Mesodermal cell (in vitro differentiated cells): ENCODE results near the gene DLGAP1.

Experiments used
- H3K27ac ChIP-seq: 2 replicates; pipeline ENCODE4 v1.7.0; 2013; ENCODE audit warnings: mild to moderate bottlenecking, low read depth, low read length, moderate library complexity; ENCODE audit not compliant: severe bottlenecking
- H3K36me3 ChIP-seq: 2 replicates; pipeline ENCODE4 v1.7.1; 2013; ENCODE audit warnings: mild to moderate bottlenecking, low read length, moderate library complexity; ENCODE audit not compliant: control insufficient read depth, insufficient read depth
- H3K4me1 ChIP-seq: one replicate; pipeline ENCODE4 v1.7.1; 2013; ENCODE audit warnings: mild to moderate bottlenecking, low read length; ENCODE audit not compliant: insufficient read depth, control insufficient read depth, poor library complexity, severe bottlenecking
- H3K4me3 ChIP-seq: 2 replicates; pipeline ENCODE4 v1.7.0; 2013; ENCODE audit warnings: low read length, control low read depth, mild to moderate bottlenecking; ENCODE audit not compliant: insufficient read depth, poor library complexity, severe bottlenecking; ENCODE audit errors: extremely low read depth
- H3K9me3 ChIP-seq: 2 replicates; pipeline ENCODE4 v1.7.1; 2013; ENCODE audit warnings: mild to moderate bottlenecking, low read length, moderate library complexity; ENCODE audit not compliant: control insufficient read depth
- whole genome bisulfite sequencing, 2 experiments: methylation state at CpG; one replicate each; pipeline ENCODE4 v1.1.5; 2013; ENCODE audit warnings: missing lambda C conversion rate in 2 of 2; ENCODE audit not compliant: insufficient coverage in 2 of 2; 5-methylcytosine and 5-hydroxymethylcytosine counted together

DLGAP1 gene

GRCh38 chr18:3879114-3879835, 575.8 kb downstream of the DLGAP1 start:
- no peak overlapping the region for H3K27ac ChIP-seq
- H3K4me1 ChIP-seq, result no peaks in the 10 kb centered on the region
- H3K36me3 ChIP-seq, result no peaks in the 10 kb centered on the region
- 94 to 97% methylated on average over 49 to 59 of the region's 59 CpGs for WGBS, 2 experiments
- no peaks in the 10 kb centered on the region for H3K9me3 ChIP-seq
- H3K4me3 ChIP-seq, result no peak overlapping the region

- H3K4me1 ChIP-seq, result no peaks in the 10 kb centered on the region
- H3K27ac ChIP-seq, result no peak overlapping the region
- no peak overlapping the region for H3K4me3 ChIP-seq
- H3K9me3 ChIP-seq, result no peaks in the 10 kb centered on the region
- no peaks in the 10 kb centered on the region for H3K36me3 ChIP-seq
- WGBS, 2 experiments, result 87 to 95% methylated on average over 3 of the region's 7 CpGs
Observed at GRCh38 chr18:3878401-3878800, 576.7 kb downstream of the DLGAP1 start.

GRCh38 chr18:3877678-3878077, 577.4 kb downstream of the DLGAP1 start:
- Histone ChIP-seq H3K36me3 (no peaks in the 10 kb centered on the region), H3K4me1 (no peaks in the 10 kb centered on the region), H3K9me3 (no peaks in the 10 kb centered on the region), H3K4me3 (no peak overlapping the region), H3K27ac (no peak overlapping the region)
- 89 to 100% methylated on average over 1 of the region's 2 CpGs for WGBS, 2 experiments

GRCh38 chr18:3875961-3876360, 579.1 kb downstream of the DLGAP1 start:
- H3K4me1 ChIP-seq, result no peaks in the 10 kb centered on the region

GRCh38 chr18:3875376-3875775, 579.7 kb downstream of the DLGAP1 start:
- Histone ChIP-seq H3K9me3 (no peaks in the 10 kb centered on the region), H3K4me3 (no peak overlapping the region), H3K27ac (no peak overlapping the region), H3K36me3 (no peaks in the 10 kb centered on the region), H3K4me1 (no peaks in the 10 kb centered on the region)
- WGBS, 2 experiments, result 94 to 100% methylated on average over 2 of the region's 2 CpGs

More at GRCh38 chr18:3875961-3876360, 579.1 kb downstream of the DLGAP1 start:
- WGBS, 2 experiments, result 69% methylated on average over 2 of the region's 2 CpGs; no CpG with 5 or more reads in 1 of the 2 experiments
- H3K27ac ChIP-seq, result no peak overlapping the region
- no peak overlapping the region for H3K4me3 ChIP-seq
- no peaks in the 10 kb centered on the region for H3K9me3 ChIP-seq
- no peaks in the 10 kb centered on the region for H3K36me3 ChIP-seq

GRCh38 chr18:3874581-3874980, 580.5 kb downstream of the DLGAP1 start:
- Histone ChIP-seq H3K27ac (no peak overlapping the region), H3K36me3 (no peaks in the 10 kb centered on the region), H3K4me3 (no peak overlapping the region), H3K9me3 (no peaks in the 10 kb centered on the region), H3K4me1 (no peaks in the 10 kb centered on the region)
- 60 to 80% methylated on average over 1 of the region's 3 CpGs for whole genome bisulfite sequencing, 2 experiments

- Histone ChIP-seq H3K4me3 (no peak overlapping the region), H3K4me1 (no peaks in the 10 kb centered on the region), H3K9me3 (no peaks in the 10 kb centered on the region), H3K36me3 (no peaks in the 10 kb centered on the region), H3K27ac (no peak overlapping the region)
- 50 to 63% methylated on average over 1 to 3 of the region's 7 CpGs for WGBS, 2 experiments
Observed at GRCh38 chr18:3874125-3874524, 581.0 kb downstream of the DLGAP1 start.

GRCh38 chr18:3873698-3874097, 581.4 kb downstream of the DLGAP1 start:
- H3K9me3 ChIP-seq, result no peaks in the 10 kb centered on the region
- H3K4me3 ChIP-seq, result no peak overlapping the region
- H3K4me1 ChIP-seq, result no peaks in the 10 kb centered on the region
- H3K27ac ChIP-seq, result no peak overlapping the region
- no CpG with 5 or more reads among the region's 1 CpG for WGBS, 2 experiments
- no peaks in the 10 kb centered on the region for H3K36me3 ChIP-seq

GRCh38 chr18:3873211-3873610, 581.9 kb downstream of the DLGAP1 start:
- no peak overlapping the region for H3K4me3 ChIP-seq

GRCh38 chr18:3872641-3873040, 582.5 kb downstream of the DLGAP1 start:
- Histone ChIP-seq H3K27ac (no peak overlapping the region), H3K4me1 (no peaks in the 10 kb centered on the region), H3K9me3 (no peaks in the 10 kb centered on the region), H3K36me3 (no peaks in the 10 kb centered on the region), H3K4me3 (no peak overlapping the region)
- WGBS, 2 experiments, result 79% methylated on average over 2 of the region's 2 CpGs; no CpG with 5 or more reads in 1 of the 2 experiments

More at GRCh38 chr18:3873211-3873610, 581.9 kb downstream of the DLGAP1 start:
- Histone ChIP-seq H3K9me3 (no peaks in the 10 kb centered on the region), H3K27ac (no peak overlapping the region), H3K36me3 (no peaks in the 10 kb centered on the region), H3K4me1 (no peaks in the 10 kb centered on the region)

- no peaks in the 10 kb centered on the region for H3K9me3 ChIP-seq
- no peak overlapping the region for H3K27ac ChIP-seq
- no peak overlapping the region for H3K4me3 ChIP-seq
- WGBS, 2 experiments, result 86 to 100% methylated on average over 1 to 2 of the region's 2 CpGs
- no peaks in the 10 kb centered on the region for H3K4me1 ChIP-seq
- H3K36me3 ChIP-seq, result no peaks in the 10 kb centered on the region
Observed at GRCh38 chr18:3871687-3872086, 583.4 kb downstream of the DLGAP1 start.
